PFSK-1 (cell line): ENCODE results near the gene MOCS2.

ENCODE experiments used
- FOXP2 ChIP-seq: optimal IDR thresholded peaks from 2 replicates; pipeline ENCODE3; 2011; ENCODE audit warnings: borderline replicate concordance, control low read depth, inconsistent platforms; ENCODE audit not compliant: insufficient read depth; ENCODE audit errors: extremely low read length, extremely low read depth
- POLR2AphosphoS5 ChIP-seq: IDR thresholded peaks from 2 replicates; pipeline ENCODE4 v1.6.1; 2012; ENCODE audit warnings: low read depth, mild to moderate bottlenecking, control low read depth, low read length, moderate library complexity
- SIN3A ChIP-seq: IDR thresholded peaks from 2 replicates; pipeline ENCODE4 v1.6.1; 2012; ENCODE audit warnings: mild to moderate bottlenecking, low read length, moderate library complexity, borderline replicate concordance; ENCODE audit not compliant: insufficient read depth
- TAF1 ChIP-seq: IDR thresholded peaks from 2 replicates; pipeline ENCODE4 v1.6.1; 2012; ENCODE audit warnings: low read length, control low read depth, borderline replicate concordance; ENCODE audit not compliant: insufficient read depth
- TF ChIP-seq, protein P1 (sequence below), 2 experiments: IDR thresholded peaks; 2 replicates each; pipeline versions ENCODE4 v1.6.1 to v1.8.0; 2011 to 2012; ENCODE audit warnings: low read depth in 2 of 2, low read length in 2 of 2, control low read depth in 1 of 2, inconsistent platforms in 1 of 2, mild to moderate bottlenecking in 1 of 2, moderate library complexity in 1 of 2; ENCODE audit not compliant: insufficient read depth in 1 of 2

Gene MOCS2

DNA sequence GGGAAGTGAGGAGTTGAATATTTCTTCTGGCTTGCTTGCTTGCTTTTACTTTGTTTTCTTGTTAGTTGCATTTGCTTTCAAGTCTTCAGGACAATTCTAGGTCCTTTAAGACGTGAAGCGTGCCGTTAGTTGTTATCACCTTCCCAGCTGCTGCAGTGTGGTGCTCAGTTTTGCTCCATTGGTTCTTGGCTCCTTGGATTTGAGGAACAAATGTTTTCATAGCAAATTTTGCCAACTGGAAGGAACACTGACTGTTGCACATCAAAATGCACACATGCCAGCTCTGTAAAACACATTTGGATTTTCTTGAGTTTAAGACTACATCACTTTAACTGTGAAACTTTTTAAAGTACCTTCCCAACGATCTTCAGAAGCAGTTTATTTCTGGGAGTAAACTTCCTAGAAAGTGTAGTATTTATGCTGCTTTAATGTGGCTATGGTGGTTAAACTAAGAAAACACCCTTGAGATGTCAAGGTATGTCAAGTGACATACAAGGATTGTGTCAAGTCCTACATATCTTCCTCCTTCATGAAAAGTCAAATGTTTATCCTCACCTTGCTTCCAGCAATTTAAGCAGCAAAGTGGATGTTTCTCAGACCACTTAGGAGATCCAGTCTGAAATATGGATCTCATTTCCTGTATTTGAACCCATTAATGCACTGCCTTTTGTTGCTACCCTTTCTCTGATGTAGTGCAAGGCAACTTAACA lies 24.9 kb downstream of the MOCS2 start:
- TF ChIP-seq TAF1 (no peak), SIN3A (no peak), FOXP2 (no peak), POLR2AphosphoS5 (no peak)
- TF ChIP-seq, protein P1, sequence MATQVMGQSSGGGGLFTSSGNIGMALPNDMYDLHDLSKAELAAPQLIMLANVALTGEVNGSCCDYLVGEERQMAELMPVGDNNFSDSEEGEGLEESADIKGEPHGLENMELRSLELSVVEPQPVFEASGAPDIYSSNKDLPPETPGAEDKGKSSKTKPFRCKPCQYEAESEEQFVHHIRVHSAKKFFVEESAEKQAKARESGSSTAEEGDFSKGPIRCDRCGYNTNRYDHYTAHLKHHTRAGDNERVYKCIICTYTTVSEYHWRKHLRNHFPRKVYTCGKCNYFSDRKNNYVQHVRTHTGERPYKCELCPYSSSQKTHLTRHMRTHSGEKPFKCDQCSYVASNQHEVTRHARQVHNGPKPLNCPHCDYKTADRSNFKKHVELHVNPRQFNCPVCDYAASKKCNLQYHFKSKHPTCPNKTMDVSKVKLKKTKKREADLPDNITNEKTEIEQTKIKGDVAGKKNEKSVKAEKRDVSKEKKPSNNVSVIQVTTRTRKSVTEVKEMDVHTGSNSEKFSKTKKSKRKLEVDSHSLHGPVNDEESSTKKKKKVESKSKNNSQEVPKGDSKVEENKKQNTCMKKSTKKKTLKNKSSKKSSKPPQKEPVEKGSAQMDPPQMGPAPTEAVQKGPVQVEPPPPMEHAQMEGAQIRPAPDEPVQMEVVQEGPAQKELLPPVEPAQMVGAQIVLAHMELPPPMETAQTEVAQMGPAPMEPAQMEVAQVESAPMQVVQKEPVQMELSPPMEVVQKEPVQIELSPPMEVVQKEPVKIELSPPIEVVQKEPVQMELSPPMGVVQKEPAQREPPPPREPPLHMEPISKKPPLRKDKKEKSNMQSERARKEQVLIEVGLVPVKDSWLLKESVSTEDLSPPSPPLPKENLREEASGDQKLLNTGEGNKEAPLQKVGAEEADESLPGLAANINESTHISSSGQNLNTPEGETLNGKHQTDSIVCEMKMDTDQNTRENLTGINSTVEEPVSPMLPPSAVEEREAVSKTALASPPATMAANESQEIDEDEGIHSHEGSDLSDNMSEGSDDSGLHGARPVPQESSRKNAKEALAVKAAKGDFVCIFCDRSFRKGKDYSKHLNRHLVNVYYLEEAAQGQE (IDR thresholded peaks at IDR 0.05; ENCODE audit: insufficient read depth in 1 of 2, low read depth in 2 of 2, low read length in 2 of 2): no peak

DNA sequence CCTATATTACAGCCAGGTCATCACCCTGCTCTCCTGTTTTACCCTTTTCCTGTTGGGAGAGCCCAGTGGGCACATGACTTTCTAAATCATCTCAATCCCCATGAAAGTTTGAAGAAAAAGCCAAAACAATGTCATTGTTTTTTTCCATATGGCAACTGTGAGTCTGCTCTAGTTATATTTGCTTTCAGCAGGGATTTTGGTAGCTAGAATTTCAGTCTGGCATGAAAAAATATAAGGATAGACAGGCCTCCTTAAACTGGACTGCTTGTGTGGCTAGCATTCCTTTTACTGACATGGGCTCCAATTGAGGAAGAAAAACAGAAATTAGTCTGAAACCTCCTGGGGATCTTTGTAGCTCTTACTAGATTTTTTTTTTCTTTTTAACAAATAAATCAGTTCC lies 25.6 kb downstream of the MOCS2 start:
- TF ChIP-seq POLR2AphosphoS5: no peak
- TF ChIP-seq SIN3A: no peak
- no peak for TF ChIP-seq TAF1
- TF ChIP-seq, protein P1 (IDR thresholded peaks at IDR 0.05; ENCODE audit: insufficient read depth in 1 of 2, low read depth in 2 of 2, low read length in 2 of 2): no peak
- TF ChIP-seq FOXP2: no peak

DNA sequence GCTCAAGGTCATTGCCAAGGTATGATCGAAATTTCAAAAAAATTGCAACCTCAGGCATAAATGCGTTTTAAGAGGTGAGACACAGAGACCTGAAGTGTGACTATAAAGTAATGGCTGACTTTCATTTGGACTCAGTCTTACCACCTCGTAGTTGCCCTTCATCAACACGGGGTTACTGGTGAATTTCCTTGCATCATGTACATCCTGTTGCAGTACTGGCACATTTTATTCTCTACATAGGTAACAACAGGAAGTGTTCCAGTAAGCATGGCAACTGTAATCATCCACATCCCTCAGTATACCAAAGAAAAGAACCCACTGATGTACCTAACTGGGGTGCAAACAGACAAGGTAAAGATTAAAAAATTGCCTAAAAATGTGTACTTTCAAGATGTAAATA lies 29.3 kb downstream of the MOCS2 start:
- TF ChIP-seq POLR2AphosphoS5 (no peak), SIN3A (no peak), TAF1 (no peak)
- TF ChIP-seq, protein P1 (IDR thresholded peaks at IDR 0.05; ENCODE audit: insufficient read depth in 1 of 2, low read depth in 2 of 2, low read length in 2 of 2): no peak

DNA sequence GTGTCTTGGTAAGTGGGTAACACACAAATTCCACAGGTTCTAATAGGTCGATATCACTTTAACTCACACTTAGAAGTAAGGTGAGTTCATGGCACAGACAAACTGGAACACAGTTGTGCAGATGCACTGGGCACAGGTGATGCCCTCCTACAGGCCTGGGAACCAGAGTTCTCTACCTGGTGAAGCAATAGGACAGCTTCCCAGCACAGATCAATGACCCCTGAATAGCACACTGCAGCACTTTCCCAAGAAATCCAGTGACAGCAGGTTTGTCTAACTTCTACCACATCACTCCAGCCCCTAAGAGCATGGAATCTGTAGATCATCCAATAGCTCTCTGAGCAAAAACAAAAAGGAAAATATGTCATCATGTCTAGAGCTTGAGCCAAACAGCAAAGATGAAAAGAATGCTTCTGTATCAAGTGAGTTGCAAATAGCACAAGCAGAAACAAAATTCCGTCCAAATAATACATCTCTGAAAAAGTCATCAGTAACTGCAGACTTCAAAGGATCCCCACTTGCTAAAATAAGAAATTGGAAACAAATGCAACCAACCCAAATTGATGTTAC lies 33.5 kb downstream of the MOCS2 start:
- TF ChIP-seq TAF1: no peak
- TF ChIP-seq FOXP2: no peak
- no peak for TF ChIP-seq POLR2AphosphoS5
- no peak for TF ChIP-seq SIN3A
- TF ChIP-seq, protein P1 (IDR thresholded peaks at IDR 0.05; ENCODE audit: insufficient read depth in 1 of 2, low read depth in 2 of 2, low read length in 2 of 2): no peak
